B cell (primary cell): ENCODE measurements around the gene ZBTB48. TPM values are rescaled to one million over a fixed set of nuclear protein-coding genes. Genes with fewer than 3 reads are reported as not detected.

Source experiments
- ATAC-seq: fragments of 200-7000 bp; cut with Tn5 transposase; one replicate; pipeline ENCODE4 v1.10.0; 2021; ENCODE audit warnings: low read depth, mild to moderate bottlenecking, moderate number of reproducible peaks, moderate library complexity
- CTCF ChIA-PET: fragments of 350-600 bp; sonication (Branson Sonifier 250); formaldehyde crosslinking; loops from one replicate; lab custom pipeline; 2021; ENCODE audit warnings: antibody characterized with exemption, inconsistent platforms; lab: Charles Lee
- POLR2A ChIA-PET: fragments of 350-600 bp; sonication (Branson Sonifier 250); formaldehyde crosslinking; loops from one replicate; lab custom pipeline; 2021; ENCODE audit warnings: antibody characterized with exemption; lab: Charles Lee
- DNase-seq: peaks from one replicate; pipeline ENCODE4 v3.0.0; 2013
- H2AFZ ChIP-seq: 2 replicates; pipeline ENCODE4 v1.6.1; 2012; ENCODE audit warnings: mild to moderate bottlenecking, low read depth, low read length; ENCODE audit not compliant: insufficient read depth, poor library complexity, severe bottlenecking
- H3K27ac ChIP-seq, 2 donors: 1 replicate in 1 of 2; 2 replicates in 1 of 2; pipeline ENCODE4 v1.5.1; 2012 to 2013; ENCODE audit warnings: low read length in 2 of 2, mild to moderate bottlenecking in 2 of 2, moderate library complexity in 1 of 2
- H3K27me3 ChIP-seq, 4 experiments: fragments of 200-600 bp in 1 of 4; sonication (generic) in 1 of 4; replicated peaks in 1 of 4; 1 replicate in 2 of 4; 2 replicates in 2 of 4; pipeline versions ENCODE4 v1.6.1 to v1.7.0; 2013 to 2016; ENCODE audit warnings: low read length in 3 of 4, mild to moderate bottlenecking in 2 of 4, mixed read lengths in 1 of 4, moderate library complexity in 1 of 4; ENCODE audit not compliant: insufficient read depth in 4 of 4, control insufficient read depth in 3 of 4; ENCODE audit errors: control extremely low read depth in 1 of 4
- H3K36me3 ChIP-seq, 2 experiments: replicated peaks in 1 of 2; 1 replicate in 1 of 2; 2 replicates in 1 of 2; pipeline versions ENCODE4 v1.6.1 to v1.7.1; 2013; ENCODE audit warnings: low read length in 1 of 2; ENCODE audit not compliant: insufficient read depth in 2 of 2, control insufficient read depth in 1 of 2; ENCODE audit errors: control extremely low read depth in 1 of 2, extremely low read depth in 1 of 2
- H3K4me1 ChIP-seq, 2 donors: fragments of 200-600 bp in 1 of 2; sonication (generic) in 1 of 2; 1 replicate in 1 of 2; 2 replicates in 1 of 2; pipeline versions ENCODE4 v1.5.1 to v1.6.1; 2013 to 2017; ENCODE audit warnings: low read length in 2 of 2; ENCODE audit not compliant: control insufficient read depth in 2 of 2, insufficient read depth in 2 of 2
- H3K4me2 ChIP-seq: replicated peaks from 2 replicates; pipeline ENCODE3; 2012; ENCODE audit warnings: mild to moderate bottlenecking, low read depth, low read length; ENCODE audit not compliant: poor library complexity, severe bottlenecking
- H3K4me3 ChIP-seq, 5 experiments: fragments of 200-600 bp in 1 of 5; sonication (generic) in 1 of 5; 1 replicate in 3 of 5; 2 replicates in 2 of 5; pipeline versions ENCODE4 v1.5.1 to v1.7.0; 2011 to 2016; ENCODE audit warnings: low read length in 4 of 5, mild to moderate bottlenecking in 4 of 5, low read depth in 2 of 5, control low read depth in 1 of 5, moderate library complexity in 1 of 5; ENCODE audit not compliant: insufficient read depth in 1 of 5; ENCODE audit errors: control extremely low read depth in 1 of 5, extremely low read depth in 1 of 5
- H3K79me2 ChIP-seq: fragments of 200-600 bp; sonication (generic); one replicate; pipeline ENCODE4 v1.6.0; 2016; ENCODE audit warnings: low read length; ENCODE audit not compliant: control insufficient read depth, insufficient read depth
- H3K9ac ChIP-seq: fragments of 200-600 bp; sonication (generic); 2 replicates; pipeline ENCODE4 v1.6.1; 2017; ENCODE audit warnings: mild to moderate bottlenecking, low read length, moderate library complexity
- H3K9me3 ChIP-seq, 3 donors: one replicate each; pipeline versions ENCODE4 v1.6.1 to v1.7.1; 2013; ENCODE audit warnings: low read length in 2 of 3; ENCODE audit not compliant: control insufficient read depth in 2 of 3, insufficient read depth in 1 of 3; ENCODE audit errors: control extremely low read depth in 1 of 3
- H4K20me1 ChIP-seq: 2 replicates; pipeline ENCODE4 v1.6.0; 2012; ENCODE audit warnings: mild to moderate bottlenecking, low read length; ENCODE audit not compliant: insufficient read depth, control insufficient read depth, poor library complexity, severe bottlenecking
- H3K27ac Mint-ChIP-seq: one replicate; pipeline ENCODE4 v1.8.0; 2021; ENCODE audit warnings: mixed read lengths
- H3K27me3 Mint-ChIP-seq: one replicate; pipeline ENCODE4 v1.8.0; 2021; ENCODE audit warnings: mixed read lengths
- H3K4me1 Mint-ChIP-seq: one replicate; pipeline ENCODE4 v1.8.0; 2021; ENCODE audit warnings: mixed read lengths
- H3K4me3 Mint-ChIP-seq: one replicate; pipeline ENCODE4 v1.8.0; 2021; ENCODE audit warnings: mixed read lengths
- H3K9me3 Mint-ChIP-seq: one replicate; pipeline ENCODE4 v1.8.0; 2022; ENCODE audit warnings: mixed read lengths; ENCODE audit not compliant: insufficient read depth
- EZH2 ChIP-seq: IDR thresholded peaks from 2 replicates; pipeline ENCODE4 v1.6.1; 2012; ENCODE audit warnings: borderline replicate concordance, low read depth, mild to moderate bottlenecking, moderate library complexity, low read length; ENCODE audit not compliant: insufficient read depth, poor library complexity, severe bottlenecking
- WGBS: methylation state at CpG from one replicate; pipeline ENCODE4 v1.1.5; 2013; ENCODE audit warnings: missing lambda C conversion rate; ENCODE audit not compliant: insufficient coverage; 5-methylcytosine and 5-hydroxymethylcytosine counted together
- intact Hi-C: fragments of 100-400 bp; cut with micrococcal nuclease; formaldehyde crosslinking; loops from one replicate; pipeline ENCODE4 v1.10.0; 2022
- polyA plus RNA-seq: library from polyadenylated mRNA; depleted of rRNA; stranded (reverse); fragments of >200 nt; gene quantifications from 2 replicates; pipeline ENCODE4 v1.2.3, GENCODE V29; 2012
- total RNA-seq, 2 donors: library from RNA; stranded (reverse); fragments of 120-200 nt in 1 of 2; gene quantifications; 1 replicate in 1 of 2; 2 replicates in 1 of 2; pipeline versions ENCODE4 v1.2.3 to v1.2.4, GENCODE V29; 2013 to 2022
- TF ChIP-seq, protein P1 (sequence below): fragments of 200-600 bp; IDR thresholded peaks from one replicate; pipeline ENCODE4 v1.8.0; 2022; ENCODE audit warnings: antibody characterized with exemption, mild to moderate bottlenecking

The ZBTB48 gene
- total and polyA plus RNA-seq, 2 donors (not counting 1 experiment from before 2014, with no cell fraction given) = 65.6 to 100 TPM

DNA sequence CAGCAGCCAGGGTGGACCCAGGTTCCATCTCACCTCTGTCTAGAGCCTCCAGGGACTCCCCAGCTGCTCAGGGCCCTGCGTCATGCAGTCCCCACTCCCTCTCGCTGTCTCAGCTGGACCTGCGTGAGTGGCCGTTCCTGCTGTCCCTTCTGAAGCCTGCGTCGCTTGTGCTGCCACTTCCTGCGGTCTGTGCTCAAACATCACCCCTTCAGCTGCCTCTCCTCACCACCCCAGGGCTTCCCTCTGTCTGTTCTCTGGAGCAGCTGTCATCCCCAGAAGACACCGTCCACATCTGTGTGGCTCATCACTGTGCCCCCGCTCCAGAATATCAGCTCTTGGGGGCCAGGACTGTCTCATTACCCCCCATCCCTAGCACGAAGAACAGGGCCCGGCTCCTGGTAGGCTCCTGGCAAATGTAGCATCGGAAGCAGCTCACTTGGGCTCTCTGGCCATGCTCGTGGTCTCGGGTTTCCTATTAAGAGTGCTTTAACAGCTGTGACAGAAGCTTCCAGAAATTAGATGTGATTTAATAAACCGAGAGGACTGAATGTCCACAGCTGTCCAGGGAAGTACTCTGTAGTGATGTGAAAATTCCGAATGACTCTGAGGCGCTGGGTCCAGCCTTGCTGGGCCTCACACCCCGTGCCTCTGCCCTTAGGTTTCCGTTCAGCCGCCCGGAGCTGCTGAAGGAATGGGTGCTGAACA lies 48.2 kb downstream of the ZBTB48 start:
- no peaks in the 10 kb centered on the region for H3K9me3 Mint-ChIP-seq
- Histone ChIP-seq H3K79me2 (peaks cover 46% of the 10 kb centered on the region), H4K20me1 (peaks cover 40% of the 10 kb centered on the region), H3K9me3 (no peaks in the 10 kb centered on the region), H3K36me3 (peaks cover 3 to 33% of the 10 kb centered on the region in 2 experiments), H3K4me2 (no peak overlapping the region), H3K4me1 (peaks cover 13 to 32% of the 10 kb centered on the region in 2 donors), H3K4me3 (no peak overlapping the region), H3K27ac (no peak overlapping the region), H3K27me3 (no peaks in the 10 kb centered on the region), H2AFZ (no peak overlapping the region), H3K9ac (no peak overlapping the region)
- H3K4me3 Mint-ChIP-seq = peak overlapping the region; percentile 79
- ATAC-seq (no peak), DNase-seq (no peak)
- over 99% methylated on average over 21 of the region's 21 CpGs for WGBS
- POLR2A ChIA-PET = no interaction called here
- CTCF ChIA-PET = interaction anchor here (0.7 kb wide), 1 partner anchor 74 kb away, joined by 3 read pairs; the partner anchor contains the start of gene NOL9
- H3K4me1 Mint-ChIP-seq = peaks cover 31% of the 10 kb centered on the region
- TF ChIP-seq EZH2 = no peak
- TF ChIP-seq, protein P1, sequence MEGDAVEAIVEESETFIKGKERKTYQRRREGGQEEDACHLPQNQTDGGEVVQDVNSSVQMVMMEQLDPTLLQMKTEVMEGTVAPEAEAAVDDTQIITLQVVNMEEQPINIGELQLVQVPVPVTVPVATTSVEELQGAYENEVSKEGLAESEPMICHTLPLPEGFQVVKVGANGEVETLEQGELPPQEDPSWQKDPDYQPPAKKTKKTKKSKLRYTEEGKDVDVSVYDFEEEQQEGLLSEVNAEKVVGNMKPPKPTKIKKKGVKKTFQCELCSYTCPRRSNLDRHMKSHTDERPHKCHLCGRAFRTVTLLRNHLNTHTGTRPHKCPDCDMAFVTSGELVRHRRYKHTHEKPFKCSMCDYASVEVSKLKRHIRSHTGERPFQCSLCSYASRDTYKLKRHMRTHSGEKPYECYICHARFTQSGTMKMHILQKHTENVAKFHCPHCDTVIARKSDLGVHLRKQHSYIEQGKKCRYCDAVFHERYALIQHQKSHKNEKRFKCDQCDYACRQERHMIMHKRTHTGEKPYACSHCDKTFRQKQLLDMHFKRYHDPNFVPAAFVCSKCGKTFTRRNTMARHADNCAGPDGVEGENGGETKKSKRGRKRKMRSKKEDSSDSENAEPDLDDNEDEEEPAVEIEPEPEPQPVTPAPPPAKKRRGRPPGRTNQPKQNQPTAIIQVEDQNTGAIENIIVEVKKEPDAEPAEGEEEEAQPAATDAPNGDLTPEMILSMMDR = no peak
- no peak overlapping the region for H3K27ac Mint-ChIP-seq
- intact Hi-C loops = loop anchor here (5.0 kb wide), 1 partner anchor 74 kb away; the partner anchor contains the start of gene DNAJC11
- H3K27me3 Mint-ChIP-seq = no peaks in the 10 kb centered on the region

DNA sequence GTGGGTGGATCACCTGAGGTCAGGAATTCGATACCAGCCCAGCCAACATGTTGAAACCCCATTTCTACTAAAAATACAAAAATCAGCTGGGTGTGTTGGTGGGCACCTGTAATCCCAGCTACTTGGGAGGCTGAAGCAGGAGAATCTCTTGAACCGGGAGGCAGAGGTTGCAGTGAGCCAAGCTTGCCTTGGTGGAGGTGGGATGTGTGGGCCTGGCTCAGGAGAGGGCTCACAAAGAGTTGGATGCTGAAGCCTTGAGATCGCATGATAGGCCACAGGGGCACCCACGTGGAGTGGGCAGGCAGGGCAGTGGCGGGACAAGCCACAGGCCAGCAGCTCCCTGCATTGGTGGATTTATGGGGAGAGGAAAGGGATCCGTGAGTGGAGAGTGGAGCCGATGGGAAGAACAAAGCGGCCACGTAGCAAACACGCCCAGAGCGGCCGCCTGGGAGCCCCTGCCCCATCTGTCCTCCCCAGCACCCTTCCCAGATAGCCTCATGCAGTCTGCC lies 49.2 kb downstream of the ZBTB48 start:
- H3K27ac ChIP-seq = no peak overlapping the region
- H3K36me3 ChIP-seq = peaks cover 3 to 38% of the 10 kb centered on the region in 2 experiments
- H3K9ac ChIP-seq = no peak overlapping the region
- Mint-ChIP-seq H3K27me3 (no peaks in the 10 kb centered on the region), H3K4me1 (peaks cover 29% of the 10 kb centered on the region), H3K27ac (no peak overlapping the region), H3K4me3 (no peak overlapping the region), H3K9me3 (no peaks in the 10 kb centered on the region)
- no peak overlapping the region for H3K4me3 ChIP-seq
- no peaks in the 10 kb centered on the region for H3K27me3 ChIP-seq
- ChIA-PET POLR2A (no interaction called here), CTCF (no interaction called here)
- peaks cover 46% of the 10 kb centered on the region for H3K79me2 ChIP-seq
- H3K9me3 ChIP-seq = no peaks in the 10 kb centered on the region
- ATAC-seq (no peak), DNase-seq (no peak)
- peaks cover 40% of the 10 kb centered on the region for H4K20me1 ChIP-seq
- TF ChIP-seq, protein P1 = no peak
- TF ChIP-seq EZH2 = no peak
- intact Hi-C loops = loop anchor here (5.0 kb wide), 1 partner anchor 73 kb away; the partner anchor contains the start of gene DNAJC11
- H3K4me1 ChIP-seq = peaks cover 13 to 32% of the 10 kb centered on the region in 2 donors
- no peak overlapping the region for H3K4me2 ChIP-seq
- no peak overlapping the region for H2AFZ ChIP-seq
- 90% methylated on average over 7 of the region's 12 CpGs for WGBS
